HG03565 (cell line): ENCODE measurements around the gene FBXO22.
"Not testable (repeated sequence)": the region's sequence is repeated elsewhere in the genome, so short reads cannot be mapped to it uniquely, and the experiment has no call there.

Source experiments
- ATAC-seq: cut with Tn5 transposase; IDR thresholded peaks from one replicate; pipeline ENCODE4 v1.9.1; 2021; ENCODE audit warnings: mild to moderate bottlenecking, moderate library complexity; ENCODE audit not compliant: unreplicated experiment

FBXO22 gene

DNA sequence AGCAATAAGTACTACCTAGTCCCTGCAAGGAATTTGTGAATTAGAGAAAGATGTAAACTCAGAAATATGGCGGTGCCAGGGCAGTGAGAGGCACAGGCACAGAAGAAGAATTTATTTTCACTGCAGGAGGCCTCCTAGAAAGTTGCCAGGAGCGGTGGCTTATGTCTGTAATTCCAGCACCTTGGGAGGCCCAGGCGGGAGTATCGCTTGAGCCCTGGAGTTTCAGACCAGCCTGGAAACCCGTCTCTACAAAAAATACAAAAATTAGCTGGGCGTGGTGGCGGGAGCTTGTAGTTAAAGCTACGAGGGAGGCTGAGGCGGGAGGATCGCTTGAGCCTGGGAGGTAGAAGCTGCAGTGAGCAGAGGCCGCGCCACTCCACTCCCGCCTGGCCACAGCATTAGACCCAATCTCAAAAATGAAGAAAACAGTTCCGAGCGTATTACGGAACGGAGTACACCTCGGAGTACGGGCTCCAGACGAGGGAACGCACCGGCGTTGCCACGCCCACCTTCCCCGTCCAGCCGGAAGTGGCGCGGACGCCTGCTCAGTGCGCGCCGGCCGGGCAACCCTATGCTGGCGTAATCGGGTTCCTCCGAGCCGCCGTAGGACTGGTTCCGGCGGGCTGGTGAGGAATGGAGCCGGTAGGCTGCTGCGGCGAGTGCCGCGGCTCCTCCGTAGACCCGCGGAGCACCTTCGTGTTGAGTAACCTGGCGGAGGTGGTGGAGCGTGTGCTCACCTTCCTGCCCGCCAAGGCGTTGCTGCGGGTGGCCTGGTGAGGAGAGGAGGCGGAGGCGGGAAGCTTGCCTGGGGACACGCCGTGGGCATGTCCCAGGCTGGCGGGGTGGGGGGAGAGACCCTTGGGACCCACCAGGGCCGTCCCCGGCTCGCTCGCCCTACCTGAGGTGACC, at the start of gene FBXO22:
FBXO22 (plus strand) TSS at position 548 of the 909 bp plus-strand sequence; CDS start at position 634, 86 bp downstream.
- peak; percentile 89 for ATAC-seq

- ATAC-seq: no peak
These were observed 45.8 kb upstream of the FBXO22 start for GRCh38 chr15:75857886-75858285.

DNA sequence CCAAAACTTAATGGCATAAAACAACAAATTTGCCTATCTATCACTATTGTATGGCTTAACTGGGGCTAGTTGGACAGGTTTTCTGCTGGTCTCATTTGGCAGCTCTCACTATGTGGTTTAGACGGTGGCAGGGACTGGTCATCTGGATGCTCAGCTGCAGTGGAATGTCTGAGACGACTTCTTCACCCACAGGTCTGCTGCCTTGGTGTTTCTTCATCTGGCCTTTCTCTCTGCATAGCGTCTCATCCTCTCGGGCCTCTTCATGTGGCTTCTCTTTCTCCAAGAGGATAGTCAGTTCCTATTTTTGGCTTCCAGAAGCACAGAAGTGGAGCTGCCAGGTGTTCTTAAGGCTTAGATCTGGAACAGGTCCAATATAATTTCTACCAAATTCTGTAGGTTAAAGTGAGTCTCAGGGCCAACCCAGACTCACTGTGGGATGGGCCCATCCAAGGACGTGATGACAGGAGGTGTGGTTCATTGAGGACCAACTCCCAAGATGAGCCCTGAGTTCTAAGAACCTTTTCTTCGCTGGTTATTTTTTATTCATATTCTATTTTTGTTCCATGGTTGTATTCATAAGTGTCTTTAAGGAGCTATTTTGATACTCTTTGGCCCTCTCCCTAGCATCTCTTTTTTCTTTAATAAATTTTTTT, 41.8 kb upstream of the FBXO22 start:
- ATAC-seq: no peak

DNA sequence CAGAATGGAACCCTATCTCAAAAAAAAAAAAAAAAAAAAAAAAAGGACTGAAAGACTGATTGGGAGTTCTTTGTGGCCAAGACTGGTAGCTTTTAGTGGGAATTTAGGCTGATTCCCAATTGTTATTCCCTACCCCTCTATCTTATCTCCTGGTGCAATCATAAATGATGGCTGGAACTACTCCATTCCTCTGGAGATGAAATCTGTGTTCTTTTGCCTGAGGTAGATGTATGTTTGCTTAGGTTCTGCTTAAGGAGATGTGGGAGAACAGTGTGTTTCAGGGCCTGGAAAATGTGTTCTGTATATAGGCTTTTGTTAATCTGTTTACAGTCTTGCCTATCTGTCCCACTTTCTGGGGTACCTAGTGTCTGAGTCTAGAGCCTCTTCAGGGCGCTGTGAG, 40.9 kb upstream of the FBXO22 start:
- ATAC-seq: no peak

- ATAC-seq: no peak
These were observed 39.2 kb upstream of the FBXO22 start for GRCh38 chr15:75864213-75865059.

DNA sequence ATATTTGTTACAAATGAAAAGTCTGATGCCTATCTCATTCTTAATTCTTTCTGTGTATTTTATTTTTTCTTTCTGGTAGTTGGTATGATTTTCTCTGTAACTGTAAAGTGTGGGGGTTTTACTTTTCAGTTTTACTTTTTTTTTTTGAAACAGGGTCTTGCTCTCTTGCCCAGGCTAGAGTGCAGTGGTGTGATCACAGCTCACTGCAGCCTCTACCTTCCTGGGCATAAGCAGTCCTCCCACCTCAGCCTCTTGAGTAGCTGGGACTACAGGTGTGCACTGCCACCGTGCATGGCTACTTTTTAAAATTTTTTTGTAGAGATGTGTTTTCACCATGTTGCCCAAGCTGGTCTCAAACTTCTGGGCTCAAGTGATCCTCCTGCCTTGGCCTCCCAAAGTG, 37.6 kb upstream of the FBXO22 start:
- not testable (repeated sequence) for ATAC-seq

DNA sequence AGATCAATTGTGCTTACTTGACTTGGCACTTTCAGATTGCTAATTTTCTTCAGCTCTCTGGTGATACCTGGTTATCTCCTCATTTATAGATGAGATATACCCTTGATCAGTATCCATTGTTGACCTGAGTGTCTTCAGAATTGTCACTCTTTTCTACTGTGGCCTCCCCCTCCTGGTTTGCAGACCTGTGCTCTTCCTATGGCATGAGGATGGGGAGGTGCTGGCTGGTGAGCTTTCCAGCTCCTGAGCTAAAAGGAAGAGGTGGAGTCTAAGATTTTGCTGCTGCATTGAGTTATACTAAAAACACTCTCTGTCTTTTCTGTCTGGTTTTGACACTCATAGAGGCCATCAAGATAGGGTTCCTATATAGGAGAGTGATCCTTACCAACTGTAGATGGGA, 36.8 kb upstream of the FBXO22 start:
- ATAC-seq: no peak

DNA sequence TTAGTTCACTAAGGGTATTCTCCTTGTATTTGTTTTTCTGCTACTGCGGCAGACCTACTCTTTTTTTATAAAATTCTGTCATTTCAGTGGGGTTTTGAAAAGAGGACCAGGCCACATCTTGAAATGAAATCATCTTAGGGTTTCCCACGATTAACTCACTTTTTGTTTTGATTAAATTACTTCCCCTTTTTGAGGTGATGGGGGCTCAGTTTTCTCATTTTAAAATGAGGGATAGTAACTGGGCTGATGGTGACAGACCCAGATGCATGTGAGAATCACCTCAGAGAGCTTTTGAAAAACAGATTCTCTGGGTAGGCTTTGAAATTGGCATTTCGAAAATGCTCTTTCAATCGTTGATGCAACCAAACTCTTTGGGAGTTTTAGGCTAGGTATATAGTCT, 36.2 kb upstream of the FBXO22 start:
- no peak for ATAC-seq

GRCh38 chr15:75868019-75868418, 35.7 kb upstream of the FBXO22 start:
- ATAC-seq: no peak

DNA sequence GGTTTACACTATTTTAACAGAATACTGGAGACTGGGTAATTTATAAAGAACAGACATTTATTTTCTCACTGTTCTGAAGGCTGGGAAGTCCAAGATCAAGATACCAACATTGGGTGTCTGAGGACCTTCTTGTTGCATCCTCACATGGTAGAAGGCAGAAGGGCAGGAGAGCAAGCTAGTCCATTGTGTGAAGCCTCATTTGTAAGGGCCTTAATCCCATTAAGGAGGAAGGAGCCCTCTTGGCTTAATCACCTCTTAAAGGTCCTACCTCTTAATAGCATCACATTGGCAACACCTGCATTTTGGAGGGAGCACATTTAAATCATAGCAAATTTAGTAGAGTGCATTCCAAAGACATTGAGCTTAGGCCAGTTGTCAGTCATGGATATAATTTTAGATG, 34.2 kb upstream of the FBXO22 start:
- ATAC-seq: no peak

DNA sequence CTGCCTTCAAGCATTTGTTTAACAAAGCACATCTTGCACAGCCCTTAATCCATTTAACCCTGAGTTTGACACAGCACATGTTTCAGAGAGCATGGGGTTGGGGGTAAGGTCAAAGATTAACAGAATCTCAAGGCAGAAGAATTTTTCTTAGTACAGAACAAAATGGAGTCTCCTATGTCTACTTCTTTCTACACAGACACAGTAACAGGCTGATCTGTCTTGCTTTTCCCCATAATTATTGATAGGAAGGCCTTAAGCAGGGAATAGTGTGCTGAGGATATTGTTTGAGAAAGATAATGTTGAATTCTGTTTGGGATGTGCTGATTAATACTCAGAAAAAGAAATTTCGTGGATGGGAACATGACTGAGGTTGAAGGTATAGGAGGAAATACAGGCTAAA, 32.1 kb upstream of the FBXO22 start:
- ATAC-seq: not testable (repeated sequence)

- no peak for ATAC-seq
These were observed 31.2 kb upstream of the FBXO22 start for GRCh38 chr15:75872403-75872990.

GRCh38 chr15:75884041-75884440, 19.6 kb upstream of the FBXO22 start:
- no peak for ATAC-seq

DNA sequence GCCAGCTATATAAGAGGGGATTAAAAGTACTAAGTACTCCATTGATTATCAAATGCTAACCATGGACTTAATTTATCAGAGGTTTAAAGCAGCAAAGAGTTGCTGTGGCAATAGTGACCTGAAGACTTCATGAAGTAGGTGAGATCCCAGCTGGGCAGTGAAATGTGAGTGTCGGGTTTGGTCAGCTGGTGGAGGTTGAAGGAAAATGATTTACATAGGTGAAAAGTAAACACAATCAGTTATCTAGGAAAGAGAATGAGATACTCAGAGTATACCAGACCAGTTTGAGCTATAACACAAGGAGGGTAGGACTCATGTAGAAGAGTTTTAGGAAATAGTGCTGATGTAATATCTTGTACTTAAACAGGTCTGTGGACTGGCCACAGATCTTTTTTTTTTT, 16.5 kb upstream of the FBXO22 start:
- no peak for ATAC-seq

- ATAC-seq: no peak
These were observed 11.8 kb upstream of the FBXO22 start for GRCh38 chr15:75891895-75892294.

GRCh38 chr15:75895731-75896130, 7.9 kb upstream of the FBXO22 start:
- ATAC-seq: no peak

DNA sequence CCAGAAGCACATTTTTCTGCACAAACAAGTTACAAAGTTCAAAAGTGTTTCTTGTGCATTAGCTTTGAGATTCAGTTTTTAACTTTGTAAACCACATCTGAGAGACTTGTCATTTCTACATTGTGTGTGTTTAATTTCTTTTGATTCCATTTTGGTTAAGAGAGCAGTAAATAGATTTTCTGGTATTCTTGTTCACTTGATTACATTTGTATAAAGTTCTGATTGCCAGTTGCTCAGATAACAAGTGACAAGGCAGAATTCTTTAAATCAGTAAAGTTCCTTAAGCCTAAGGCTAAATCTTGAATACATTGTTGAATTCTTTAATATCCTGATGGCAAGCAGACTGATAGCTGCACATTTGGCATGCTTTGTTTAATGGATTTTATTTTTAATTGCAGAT, 3.1 kb upstream of the FBXO22 start:
- ATAC-seq: no peak

GRCh38 chr15:75902129-75902557, 1.5 kb upstream of the FBXO22 start:
- no peak for ATAC-seq

DNA sequence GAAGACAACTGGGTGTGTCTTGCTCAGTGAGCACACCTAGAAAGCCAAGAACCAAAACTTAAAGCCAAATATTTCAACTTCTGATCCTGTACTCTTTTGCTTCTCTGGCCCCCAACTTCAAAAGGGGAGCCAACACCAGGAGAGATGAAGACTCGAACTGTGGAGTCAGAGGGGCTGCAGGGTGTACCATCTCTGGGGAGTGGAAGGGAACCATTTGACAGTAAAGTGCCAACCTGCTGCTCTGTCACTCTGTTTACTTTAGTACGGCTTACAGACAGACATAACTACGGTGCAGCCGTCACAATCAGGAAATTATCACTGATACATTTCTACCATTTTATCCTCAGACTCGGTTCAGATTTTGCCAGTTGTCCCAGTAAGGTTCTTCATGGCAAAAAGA, 1.6 kb downstream of the FBXO22 start:
- no peak for ATAC-seq

- ATAC-seq: not testable (repeated sequence)
These were observed 6.7 kb downstream of the FBXO22 start for GRCh38 chr15:75910355-75910754.

GRCh38 chr15:75916978-75917377, 13.3 kb downstream of the FBXO22 start:
- ATAC-seq: no peak
